ENCODE results near the gene DCP2. TPM values are rescaled to one million over a fixed set of nuclear protein-coding genes. Genes with fewer than 3 reads are reported as not detected.

The DCP2 gene
- polyA plus RNA-seq, 1 donor from 2014 or later, result 26.2 TPM

DNA sequence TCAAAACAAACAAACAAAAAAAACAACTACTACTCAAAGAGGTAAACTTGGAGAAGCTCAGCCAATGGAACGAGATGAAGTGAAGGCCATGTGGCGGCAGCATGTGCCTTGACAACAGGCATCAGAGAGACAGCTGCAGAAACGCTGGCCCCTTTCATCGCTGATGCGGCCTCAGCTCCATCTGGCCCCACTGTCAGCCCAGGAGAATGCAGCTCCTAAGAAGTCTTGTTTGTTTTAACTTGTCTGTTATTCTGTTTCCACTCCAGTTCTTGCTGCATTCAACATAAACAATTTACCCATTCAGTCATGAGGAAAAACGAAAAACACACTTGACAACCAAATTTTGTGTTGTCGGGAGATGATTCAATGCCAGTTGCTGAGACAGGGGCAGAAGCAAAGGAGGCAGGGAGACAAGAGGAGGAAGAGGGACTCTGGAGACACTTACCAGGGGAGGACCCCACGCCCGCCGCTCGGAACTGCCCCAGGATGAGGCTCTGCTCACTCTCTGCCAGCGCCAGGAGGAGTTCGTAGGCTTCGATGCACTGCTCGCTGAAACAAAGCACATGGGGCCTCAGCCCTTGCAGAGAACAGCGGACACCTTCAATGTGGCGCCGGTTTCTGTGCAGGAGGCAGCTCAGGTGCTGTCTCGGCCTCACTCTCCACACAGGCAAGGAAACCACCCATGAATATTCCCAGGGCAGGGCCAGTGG lies 91.2 kb downstream of the DCP2 start:
- Histone ChIP-seq H3K4me3 (ENCODE audit: low read length) (no peak overlapping the region), H3K27me3 (ENCODE audit: insufficient read depth, low read depth, low read length) (no peaks in the 10 kb centered on the region), H3K36me3 (ENCODE audit: insufficient read depth, low read length) (no peaks in the 10 kb centered on the region), H3K79me2 (replicated peaks; ENCODE audit: insufficient read depth, low read length) (no peaks in the 10 kb centered on the region), H3K4me2 (ENCODE audit: low read length) (no peak overlapping the region), H3F3A (ENCODE audit: insufficient read depth, low read length, poor library complexity, severe bottlenecking) (no peaks in the 10 kb centered on the region), H3K9me2 (ENCODE audit: insufficient read depth, low read length) (no peaks in the 10 kb centered on the region), H2AFZ (ENCODE audit: low read depth, low read length) (no peak overlapping the region), H4K20me1 (ENCODE audit: insufficient read depth) (no peaks in the 10 kb centered on the region), H3K9ac (ENCODE audit: low read length) (no peak overlapping the region), H3K9me3 (ENCODE audit: low read length) (no peaks in the 10 kb centered on the region), H3K27ac (ENCODE audit: low read length) (no peak overlapping the region)
- TF ChIP-seq POLR2AphosphoS5 (IDR thresholded peaks at IDR 0.05), result no peak
- TF ChIP-seq MXI1 (conservative IDR thresholded peaks at IDR 0.05; ENCODE audit: poor library complexity, severe bottlenecking), result no peak
- TF ChIP-seq, protein P1, sequence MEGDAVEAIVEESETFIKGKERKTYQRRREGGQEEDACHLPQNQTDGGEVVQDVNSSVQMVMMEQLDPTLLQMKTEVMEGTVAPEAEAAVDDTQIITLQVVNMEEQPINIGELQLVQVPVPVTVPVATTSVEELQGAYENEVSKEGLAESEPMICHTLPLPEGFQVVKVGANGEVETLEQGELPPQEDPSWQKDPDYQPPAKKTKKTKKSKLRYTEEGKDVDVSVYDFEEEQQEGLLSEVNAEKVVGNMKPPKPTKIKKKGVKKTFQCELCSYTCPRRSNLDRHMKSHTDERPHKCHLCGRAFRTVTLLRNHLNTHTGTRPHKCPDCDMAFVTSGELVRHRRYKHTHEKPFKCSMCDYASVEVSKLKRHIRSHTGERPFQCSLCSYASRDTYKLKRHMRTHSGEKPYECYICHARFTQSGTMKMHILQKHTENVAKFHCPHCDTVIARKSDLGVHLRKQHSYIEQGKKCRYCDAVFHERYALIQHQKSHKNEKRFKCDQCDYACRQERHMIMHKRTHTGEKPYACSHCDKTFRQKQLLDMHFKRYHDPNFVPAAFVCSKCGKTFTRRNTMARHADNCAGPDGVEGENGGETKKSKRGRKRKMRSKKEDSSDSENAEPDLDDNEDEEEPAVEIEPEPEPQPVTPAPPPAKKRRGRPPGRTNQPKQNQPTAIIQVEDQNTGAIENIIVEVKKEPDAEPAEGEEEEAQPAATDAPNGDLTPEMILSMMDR (IDR thresholded peaks at IDR 0.05; ENCODE audit: poor library complexity, severe bottlenecking), result no peak
- TF ChIP-seq TAF1 (IDR thresholded peaks at IDR 0.05; ENCODE audit: low read depth), result no peak
- no peak for TF ChIP-seq SMC3 (conservative IDR thresholded peaks at IDR 0.05; ENCODE audit: poor library complexity)
- no peak for TF ChIP-seq REST (IDR thresholded peaks at IDR 0.05; ENCODE audit: borderline replicate concordance)
- TF ChIP-seq EP300 (conservative IDR thresholded peaks at IDR 0.05; ENCODE audit: poor library complexity, severe bottlenecking), result no peak
- TF ChIP-seq EZH2 (IDR thresholded peaks at IDR 0.05; ENCODE audit: borderline replicate concordance, insufficient read depth, low read length, poor library complexity, severe bottlenecking), result no peak
- TF ChIP-seq RAD21 (conservative IDR thresholded peaks at IDR 0.05), result no peak

DNA sequence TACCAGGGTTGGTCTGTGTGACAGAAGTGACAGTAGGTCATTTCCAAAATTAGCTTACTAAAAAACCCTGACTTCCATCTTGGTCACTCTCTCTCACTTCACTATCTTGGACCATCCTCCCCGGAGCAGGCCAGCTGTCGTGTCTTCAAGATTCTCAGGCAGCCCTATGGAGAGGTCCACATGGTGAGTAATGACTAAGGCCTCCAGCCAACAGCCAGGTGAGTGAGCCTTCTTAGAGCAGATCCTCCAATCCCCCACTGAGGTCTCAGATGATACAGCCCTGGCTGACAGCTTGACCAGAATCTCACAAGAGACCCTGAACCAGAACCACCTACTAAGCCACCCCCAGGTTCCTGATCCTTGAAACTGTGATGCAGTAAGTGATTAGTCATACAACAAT lies 92.0 kb downstream of the DCP2 start:
- H3K9me3 ChIP-seq (ENCODE audit: low read length), result no peaks in the 10 kb centered on the region
- no peak overlapping the region for H3K4me3 ChIP-seq (ENCODE audit: low read length)
- H3K36me3 ChIP-seq (ENCODE audit: insufficient read depth, low read length), result no peaks in the 10 kb centered on the region
- H3K79me2 ChIP-seq (replicated peaks; ENCODE audit: insufficient read depth, low read length), result no peaks in the 10 kb centered on the region
- no peak overlapping the region for H3K27ac ChIP-seq (ENCODE audit: low read length)
- no peaks in the 10 kb centered on the region for H3F3A ChIP-seq (ENCODE audit: insufficient read depth, low read length, poor library complexity, severe bottlenecking)
- TF ChIP-seq EP300 (conservative IDR thresholded peaks at IDR 0.05; ENCODE audit: poor library complexity, severe bottlenecking), result no peak
- TF ChIP-seq POLR2AphosphoS5 (IDR thresholded peaks at IDR 0.05), result no peak
- TF ChIP-seq, protein P1 (IDR thresholded peaks at IDR 0.05; ENCODE audit: poor library complexity, severe bottlenecking), result no peak
- TF ChIP-seq RAD21 (conservative IDR thresholded peaks at IDR 0.05), result no peak
- TF ChIP-seq TAF1 (IDR thresholded peaks at IDR 0.05; ENCODE audit: low read depth), result no peak
- TF ChIP-seq REST (IDR thresholded peaks at IDR 0.05; ENCODE audit: borderline replicate concordance), result no peak
- no peak for TF ChIP-seq EZH2 (IDR thresholded peaks at IDR 0.05; ENCODE audit: borderline replicate concordance, insufficient read depth, low read length, poor library complexity, severe bottlenecking)
- no peak for TF ChIP-seq SMC3 (conservative IDR thresholded peaks at IDR 0.05; ENCODE audit: poor library complexity)
- no peak for TF ChIP-seq MXI1 (conservative IDR thresholded peaks at IDR 0.05; ENCODE audit: poor library complexity, severe bottlenecking)
- no peak overlapping the region for H3K9ac ChIP-seq (ENCODE audit: low read length)
- no peaks in the 10 kb centered on the region for H4K20me1 ChIP-seq (ENCODE audit: insufficient read depth)
- no peak overlapping the region for H3K4me2 ChIP-seq (ENCODE audit: low read length)
- no peak overlapping the region for H2AFZ ChIP-seq (ENCODE audit: low read depth, low read length)
- no peaks in the 10 kb centered on the region for H3K27me3 ChIP-seq (ENCODE audit: insufficient read depth, low read depth, low read length)
- no peaks in the 10 kb centered on the region for H3K9me2 ChIP-seq (ENCODE audit: insufficient read depth, low read length)

Measured in neural cell (in vitro differentiated cells).